Heart left ventricle (tissue), 16 donors: ENCODE data around the gene TCF4. TPM values are rescaled to one million over a fixed set of nuclear protein-coding genes. Genes with fewer than 3 reads are reported as not detected.

Source experiments
- ATAC-seq, 4 donors: fragments of 200-7000 bp; cut with Tn5 transposase; one replicate each; pipeline ENCODE4 v1.9.1; 2020 to 2022; ENCODE audit warnings: moderate library complexity in 4 of 4, mild to moderate bottlenecking in 3 of 4, moderate number of reproducible peaks in 1 of 4
- DNase-seq, 5 donors: peaks; one replicate each; pipeline ENCODE4 v3.0.0-alpha.2; 2020
- H3K27ac ChIP-seq, 12 donors: fragments of 200-600 bp; sonication (generic) in 4 of 12; one replicate each; pipeline versions ENCODE4 v1.5.0 to v1.8.0; 2016 to 2022; ENCODE audit warnings: mild to moderate bottlenecking in 2 of 12
- H3K27me3 ChIP-seq, 9 donors: fragments of 200-600 bp; sonication (generic) in 2 of 9; one replicate each; pipeline versions ENCODE4 v1.5.1 to v1.8.0; 2016 to 2022; ENCODE audit warnings: mild to moderate bottlenecking in 3 of 9
- H3K36me3 ChIP-seq, 9 donors: fragments of 200-600 bp; sonication (generic) in 2 of 9; one replicate each; pipeline versions ENCODE4 v1.5.0 to v1.8.0; 2018 to 2022; ENCODE audit warnings: mild to moderate bottlenecking in 2 of 9
- H3K4me1 ChIP-seq, 12 donors: fragments of 200-600 bp; sonication (generic) in 4 of 12; one replicate each; pipeline versions ENCODE4 v1.5.0 to v1.8.0; 2016 to 2022; ENCODE audit warnings: mild to moderate bottlenecking in 3 of 12
- H3K4me3 ChIP-seq, 12 donors: fragments of 200-600 bp; sonication (generic) in 4 of 12; one replicate each; pipeline versions ENCODE4 v1.5.0 to v1.8.0; 2017 to 2022; ENCODE audit warnings: mild to moderate bottlenecking in 9 of 12, moderate library complexity in 4 of 12
- H3K9me3 ChIP-seq, 12 donors: fragments of 200-600 bp; sonication (generic) in 4 of 12; one replicate each; pipeline versions ENCODE4 v1.5.0 to v1.8.0; 2016 to 2022; ENCODE audit warnings: mild to moderate bottlenecking in 1 of 12
- CTCF ChIP-seq, 12 donors: fragments of 200-600 bp; sonication (generic) in 4 of 12; IDR thresholded peaks; one replicate each; pipeline versions ENCODE4 v1.5.0 to v1.8.0; 2018 to 2022; ENCODE audit warnings: antibody characterized with exemption in 12 of 12, mild to moderate bottlenecking in 5 of 12
- POLR2A ChIP-seq, 2 donors: fragments of 450-650 bp; IDR thresholded peaks; one replicate each; pipeline ENCODE4 v1.6.1; 2017; ENCODE audit warnings: antibody characterized with exemption in 2 of 2, mild to moderate bottlenecking in 2 of 2, moderate library complexity in 2 of 2
- WGBS, 4 donors: extraction: QIAGEN DNeasy Blood & Tissue Kit in 2 of 4; methylation state at CpG; one replicate each; pipeline versions ENCODE4 v1.1.5 to v1.1.7; 2013 to 2018; 5-methylcytosine and 5-hydroxymethylcytosine counted together
- intact Hi-C, 10 donors: fragments of 100-400 bp; cut with DNase I; formaldehyde crosslinking; loops; one replicate each; pipeline versions ENCODE4 v1.11.1 to v1.14.2; 2022
- polyA plus RNA-seq, 2 donors: library from polyadenylated mRNA; stranded (reverse); fragments of 200-250 nt; gene quantifications; one replicate each; pipeline ENCODE4 v1.2.3, GENCODE V29; 2013
- total RNA-seq, 9 donors: library from RNA; depleted of rRNA in 2 of 9; stranded (reverse); fragments of >200 nt in 2 of 9; fragmentation: NEBNext Ultra II Directional in 3 of 9; extraction: Animal tissue kit (Norgen Biotek cat#: 25700) in 3 of 9; gene quantifications; one replicate each; pipeline versions ENCODE4 v1.1.0 to v1.2.4, GENCODE V29; 2016 to 2023
- donor health status: ischemic (EF 13 %, LVEDD 7.1; RV severe dilation, severe dysfunction).
- donor health status: healthy with polysubstance abuse.
- donor health status: DM: no; HTN: yes; CAD: no.
- donor health status: DM: no; HTN: no; CAD: no.
- donor health status: ischemic (EF 25% LVEDD 6.9; RV normal size, moderate dysfunction).
- donor health status: ischemic (EF 25% LVEDD 5.7; RV mildly dilated, moderate dysfunction).
- donor health status: healthy.
- donor health status: DM: yes; HTN: yes; CAD: no.
- donor health status: ischemic (EF 35%, LVEDD 5.7; RV mildly dilated, moderate dysfunction).
- donor health status: nonischemic (EF 11% LVEDD 7.7; RV severe dilation, severe dysfunction).
- donor health status: DM: yes; HTN: yes; CAD: no.
- donor health status: PGD.
- donor health status: ischemic (EF 29% LVEDD 5.4; RV normal size, mild dysfunction).
- donor health status: nonischemic (EF 23%, LVEDD 6.1; RV moderate dilation, normal function).

The TCF4 gene
- total and polyA plus RNA-seq, 11 donors: 12.8 to 119 (median 71.5) TPM

- 69 to 86% (median 74%) methylated on average over 3 of the region's 3 CpGs for WGBS, 4 donors
- no peaks in the 10 kb centered on the region for H3K27me3 ChIP-seq
- peaks cover 0 to 7% (median 0%) of the 10 kb centered on the region in 9 donors for H3K36me3 ChIP-seq
- no peak for ATAC-seq
- H3K4me3 ChIP-seq: no peak overlapping the region
- no peaks in the 10 kb centered on the region for H3K9me3 ChIP-seq
- no peak for DNase-seq
- peaks cover 0 to 42% (median 15%) of the 10 kb centered on the region in 12 donors for H3K4me1 ChIP-seq
- no peak for TF ChIP-seq POLR2A (IDR thresholded peaks at IDR 0.05)
- TF ChIP-seq CTCF (IDR thresholded peaks at IDR 0.05): no peak
- peak overlapping the region in 6 of 12 donors; percentile 0 to 37 (median 14) for H3K27ac ChIP-seq
- intact Hi-C loops: no loop called here
Measured at GRCh38 chr18:55353806-55354205, 234.2 kb downstream of the TCF4 start.

GRCh38 chr18:55353391-55353790 lies 234.6 kb downstream of the TCF4 start:
- ATAC-seq: peak in 1 of 4 donors; percentile 46
- intact Hi-C loops: no loop called here
- Histone ChIP-seq H3K4me3 (no peak overlapping the region), H3K27ac (peak overlapping the region in 4 of 12 donors; percentile 3 to 37 (median 14)), H3K36me3 (peaks cover 0 to 7% (median 0%) of the 10 kb centered on the region in 9 donors), H3K4me1 (peaks cover 0 to 42% (median 15%) of the 10 kb centered on the region in 12 donors), H3K9me3 (no peaks in the 10 kb centered on the region), H3K27me3 (no peaks in the 10 kb centered on the region)
- 73 to 79% (median 76%) methylated on average over 3 of the region's 3 CpGs for WGBS, 4 donors
- no peak for TF ChIP-seq CTCF (IDR thresholded peaks at IDR 0.05)
- TF ChIP-seq POLR2A (IDR thresholded peaks at IDR 0.05): no peak
- DNase-seq: no peak

GRCh38 chr18:55351980-55352714 lies 235.8 kb downstream of the TCF4 start:
- Histone ChIP-seq H3K27me3 (no peaks in the 10 kb centered on the region), H3K9me3 (no peaks in the 10 kb centered on the region), H3K4me1 (peaks cover 0 to 52% (median 15%) of the 10 kb centered on the region in 12 donors), H3K27ac (peak overlapping the region in 2 of 12 donors; percentile 14 to 37), H3K4me3 (no peak overlapping the region), H3K36me3 (peaks cover 0 to 7% (median 0%) of the 10 kb centered on the region in 9 donors)
- ATAC-seq (no peak), DNase-seq (no peak)
- TF ChIP-seq POLR2A (IDR thresholded peaks at IDR 0.05) (no peak), CTCF (IDR thresholded peaks at IDR 0.05) (no peak)
- 80 to 92% (median 91%) methylated on average over 3 of the region's 3 CpGs for WGBS, 4 donors
- intact Hi-C loops: no loop called here

GRCh38 chr18:55351241-55351691 lies 236.7 kb downstream of the TCF4 start:
- TF ChIP-seq POLR2A (IDR thresholded peaks at IDR 0.05) (no peak), CTCF (IDR thresholded peaks at IDR 0.05) (no peak)
- whole genome bisulfite sequencing, 4 donors: 69 to 76% (median 72%) methylated on average over 6 of the region's 6 CpGs
- DNase-seq: no peak
- Histone ChIP-seq H3K27me3 (no peaks in the 10 kb centered on the region), H3K9me3 (no peaks in the 10 kb centered on the region), H3K4me3 (no peak overlapping the region), H3K36me3 (peaks cover 0 to 7% (median 0%) of the 10 kb centered on the region in 9 donors), H3K4me1 (peaks cover 0 to 60% (median 15%) of the 10 kb centered on the region in 12 donors), H3K27ac (peak overlapping the region in 5 of 12 donors; percentile 4 to 48 (median 24))
- ATAC-seq: peak in 1 of 4 donors; percentile 28
- intact Hi-C loops: no loop called here
